Activated CD8-positive, alpha-beta T cell treated with anti-CD3 and anti-CD28 coated beads for 36 hours (primary cell): ENCODE measurements around the gene NEURL2. TPM values are rescaled to one million over a fixed set of nuclear protein-coding genes. Genes with fewer than 3 reads are reported as not detected.

ENCODE experiments used
- ATAC-seq: fragments of 200-7000 bp; cut with Tn5 transposase; one replicate; pipeline ENCODE4 v1.10.0; 2021; ENCODE audit warnings: mild to moderate bottlenecking, moderate library complexity
- CTCF ChIA-PET: fragments of 350-600 bp; sonication (Branson Sonifier 250); formaldehyde crosslinking; loops from one replicate; lab custom pipeline; 2021; ENCODE audit warnings: antibody characterized with exemption; lab: Charles Lee
- POLR2A ChIA-PET: fragments of 350-600 bp; sonication (Branson Sonifier 250); formaldehyde crosslinking; loops from one replicate; lab custom pipeline; 2021; ENCODE audit warnings: antibody characterized with exemption; lab: Charles Lee
- DNase-seq: peaks from one replicate; pipeline ENCODE4 v3.0.0-alpha.2; 2020
- H3K27ac Mint-ChIP-seq: one replicate; pipeline ENCODE4 v1.8.0; 2021; ENCODE audit warnings: mild to moderate bottlenecking, mixed read lengths
- H3K27me3 Mint-ChIP-seq: one replicate; pipeline ENCODE4 v1.8.0; 2021; ENCODE audit warnings: mixed read lengths
- H3K36me3 Mint-ChIP-seq: one replicate; pipeline ENCODE4 v1.8.0; 2021; ENCODE audit warnings: low read depth, mixed read lengths
- H3K4me1 Mint-ChIP-seq: one replicate; pipeline ENCODE4 v1.8.0; 2021; ENCODE audit warnings: low read depth, mixed read lengths
- H3K4me3 Mint-ChIP-seq: one replicate; pipeline ENCODE4 v1.8.0; 2021; ENCODE audit warnings: mild to moderate bottlenecking, moderate library complexity, mixed read lengths
- H3K9me3 Mint-ChIP-seq: one replicate; pipeline ENCODE4 v1.8.0; 2021; ENCODE audit warnings: mixed read lengths
- intact Hi-C: fragments of 100-400 bp; cut with micrococcal nuclease; formaldehyde crosslinking; loops from one replicate; pipeline ENCODE4 v1.10.0; 2022
- total RNA-seq, 2 experiments: library from RNA; stranded (reverse); gene quantifications; one replicate each; pipeline ENCODE4 v1.2.3, GENCODE V29; 2021
- TF ChIP-seq, protein P1 (sequence below): fragments of 200-600 bp; IDR thresholded peaks from one replicate; pipeline ENCODE4 v1.8.0; 2022; ENCODE audit warnings: antibody characterized with exemption, mild to moderate bottlenecking

NEURL2 gene
- total RNA-seq, 2 experiments from 2014 or later: 2.4 to 2.9 TPM

DNA sequence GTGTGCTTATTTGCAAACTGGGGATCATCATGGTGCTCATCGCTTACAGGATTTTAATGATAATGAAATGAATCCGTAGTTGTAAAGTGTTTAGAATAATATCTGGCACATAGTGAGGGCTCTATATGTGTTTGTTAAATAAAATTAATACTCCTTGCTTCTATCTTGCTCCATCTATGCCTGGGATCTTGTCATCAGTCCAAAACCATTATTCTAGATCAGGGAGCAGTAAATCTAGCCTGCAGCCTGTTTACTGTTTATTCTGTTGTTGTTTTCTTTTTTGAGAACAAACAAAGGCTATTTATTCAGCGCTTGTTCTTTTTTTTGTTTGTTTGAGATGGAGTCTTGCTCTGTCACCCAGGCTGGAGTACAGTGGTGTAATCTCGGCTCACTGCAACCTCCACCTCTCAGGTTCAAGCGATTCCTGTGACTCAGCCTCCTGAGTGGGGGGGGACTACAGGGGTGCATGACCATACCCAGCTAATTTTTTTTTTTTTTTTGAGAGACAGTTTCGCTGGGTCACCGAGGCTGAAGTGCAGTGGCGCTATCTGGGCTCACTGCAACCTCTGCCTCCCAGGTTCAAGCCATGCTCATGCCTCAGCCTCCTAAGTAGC is 41.9 kb downstream of the NEURL2 start:
- H3K4me3 Mint-ChIP-seq: no peak overlapping the region
- H3K27me3 Mint-ChIP-seq: no peaks in the 10 kb centered on the region
- POLR2A ChIA-PET: interaction anchor here (1.3 to 2.2 kb wide), 2 partner anchors 9 to 122 kb away, joined by 3 to 6 read pairs; partner anchors contain the start of genes ACOT8 and ZSWIM3
- intact Hi-C loops: no loop called here
- H3K9me3 Mint-ChIP-seq: no peaks in the 10 kb centered on the region
- CTCF ChIA-PET: no interaction called here
- no peak for DNase-seq
- peak overlapping the region; percentile 11 for H3K27ac Mint-ChIP-seq
- TF ChIP-seq, protein P1, sequence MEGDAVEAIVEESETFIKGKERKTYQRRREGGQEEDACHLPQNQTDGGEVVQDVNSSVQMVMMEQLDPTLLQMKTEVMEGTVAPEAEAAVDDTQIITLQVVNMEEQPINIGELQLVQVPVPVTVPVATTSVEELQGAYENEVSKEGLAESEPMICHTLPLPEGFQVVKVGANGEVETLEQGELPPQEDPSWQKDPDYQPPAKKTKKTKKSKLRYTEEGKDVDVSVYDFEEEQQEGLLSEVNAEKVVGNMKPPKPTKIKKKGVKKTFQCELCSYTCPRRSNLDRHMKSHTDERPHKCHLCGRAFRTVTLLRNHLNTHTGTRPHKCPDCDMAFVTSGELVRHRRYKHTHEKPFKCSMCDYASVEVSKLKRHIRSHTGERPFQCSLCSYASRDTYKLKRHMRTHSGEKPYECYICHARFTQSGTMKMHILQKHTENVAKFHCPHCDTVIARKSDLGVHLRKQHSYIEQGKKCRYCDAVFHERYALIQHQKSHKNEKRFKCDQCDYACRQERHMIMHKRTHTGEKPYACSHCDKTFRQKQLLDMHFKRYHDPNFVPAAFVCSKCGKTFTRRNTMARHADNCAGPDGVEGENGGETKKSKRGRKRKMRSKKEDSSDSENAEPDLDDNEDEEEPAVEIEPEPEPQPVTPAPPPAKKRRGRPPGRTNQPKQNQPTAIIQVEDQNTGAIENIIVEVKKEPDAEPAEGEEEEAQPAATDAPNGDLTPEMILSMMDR: no peak
- peaks cover 21% of the 10 kb centered on the region for H3K36me3 Mint-ChIP-seq
- ATAC-seq: no peak
- peaks cover 9% of the 10 kb centered on the region for H3K4me1 Mint-ChIP-seq

DNA sequence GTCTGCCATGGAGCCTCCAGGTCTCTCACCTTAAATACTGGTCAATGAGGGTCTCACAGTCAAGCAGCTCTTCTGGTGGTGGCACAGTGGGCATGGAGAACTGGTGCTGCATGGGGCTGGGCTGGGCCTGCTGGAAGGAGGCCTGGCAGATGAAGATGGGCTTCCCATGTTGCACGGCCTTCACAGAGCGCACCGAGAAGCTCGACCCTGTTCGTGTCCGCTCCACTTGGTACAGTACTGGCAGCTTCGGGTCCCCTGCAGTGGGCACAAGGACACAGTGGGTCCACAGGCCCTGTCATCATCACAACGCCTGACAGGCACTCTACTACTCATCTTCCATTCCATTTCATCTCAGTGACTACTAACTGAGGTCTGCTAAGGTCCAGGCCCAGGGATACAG is 42.6 kb downstream of the NEURL2 start:
- CTCF ChIA-PET: interaction anchor here (0.9 to 1.0 kb wide), 2 partner anchors 14 to 16 kb away, joined by 3 to 5 read pairs; no protein-coding TSS in a partner anchor
- no peaks in the 10 kb centered on the region for H3K9me3 Mint-ChIP-seq
- intact Hi-C loops: no loop called here
- DNase-seq: no peak
- H3K36me3 Mint-ChIP-seq: peaks cover 20% of the 10 kb centered on the region
- no peak overlapping the region for H3K4me3 Mint-ChIP-seq
- no peak for ATAC-seq
- H3K27me3 Mint-ChIP-seq: no peaks in the 10 kb centered on the region
- H3K27ac Mint-ChIP-seq: no peak overlapping the region
- POLR2A ChIA-PET: interaction anchor here (2.2 kb wide), 1 partner anchor 9 kb away, joined by 6 read pairs; the partner anchor contains the start of genes ACOT8 and ZSWIM3
- TF ChIP-seq, protein P1: no peak
- peaks cover 4% of the 10 kb centered on the region for H3K4me1 Mint-ChIP-seq

- H3K4me3 Mint-ChIP-seq: no peak overlapping the region
- intact Hi-C loops: no loop called here
- TF ChIP-seq, protein P1: no peak
- ATAC-seq (no peak), DNase-seq (no peak)
- H3K4me1 Mint-ChIP-seq: peaks cover 4% of the 10 kb centered on the region
- H3K27me3 Mint-ChIP-seq: no peaks in the 10 kb centered on the region
- peaks cover 15% of the 10 kb centered on the region for H3K36me3 Mint-ChIP-seq
- ChIA-PET CTCF (interaction anchor here (1.1 kb wide), 1 partner anchor 46 kb away, joined by 4 read pairs; no protein-coding TSS in a partner anchor), POLR2A (no interaction called here)
- H3K27ac Mint-ChIP-seq: no peak overlapping the region
- H3K9me3 Mint-ChIP-seq: no peaks in the 10 kb centered on the region
Measured at GRCh38 chr20:45845452-45845851, 45.6 kb downstream of the NEURL2 start.

- intact Hi-C loops: no loop called here
- ChIA-PET POLR2A (interaction anchor here (1.0 kb wide), 1 partner anchor 31 kb away, joined by 3 read pairs; the partner anchor contains the start of gene UBE2C), CTCF (no interaction called here)
- no peaks in the 10 kb centered on the region for H3K4me1 Mint-ChIP-seq
- H3K27ac Mint-ChIP-seq: no peak overlapping the region
- DNase-seq (no peak), ATAC-seq (no peak)
- H3K27me3 Mint-ChIP-seq: no peaks in the 10 kb centered on the region
- H3K9me3 Mint-ChIP-seq: no peaks in the 10 kb centered on the region
- no peak overlapping the region for H3K4me3 Mint-ChIP-seq
- TF ChIP-seq, protein P1: no peak
- H3K36me3 Mint-ChIP-seq: peaks cover 9% of the 10 kb centered on the region
Measured at GRCh38 chr20:45843506-45843905, 47.5 kb downstream of the NEURL2 start.

GRCh38 chr20:45842169-45842812 is 48.7 kb downstream of the NEURL2 start:
- ATAC-seq: no peak
- intact Hi-C loops: no loop called here
- H3K9me3 Mint-ChIP-seq: no peaks in the 10 kb centered on the region
- TF ChIP-seq, protein P1: no peak
- ChIA-PET CTCF (interaction anchor here (2.1 kb wide), 1 partner anchor 18 kb away, joined by 9 read pairs; no protein-coding TSS in a partner anchor), POLR2A (interaction anchor here (0.9 to 1.3 kb wide), 3 partner anchors 16 to 26 kb away, joined by 3 to 5 read pairs (median 3); partner anchors contain the start of genes ACOT8 and ZSWIM3)
- H3K27ac Mint-ChIP-seq: no peak overlapping the region
- no peaks in the 10 kb centered on the region for H3K27me3 Mint-ChIP-seq
- no peak for DNase-seq
- H3K36me3 Mint-ChIP-seq: peaks cover 9% of the 10 kb centered on the region
- H3K4me3 Mint-ChIP-seq: no peak overlapping the region
- no peaks in the 10 kb centered on the region for H3K4me1 Mint-ChIP-seq
